Left hindlimb (tissue), 1 donor: ENCODE data around the gene RPS6KA1.
"Not testable (repeated sequence)": the region's sequence is repeated elsewhere in the genome, so short reads cannot be mapped to it uniquely, and the experiment has no call there.

Experiments used
- DNase-seq: peaks from one replicate; pipeline ENCODE4 v3.0.0-alpha.2; 2018

RPS6KA1 gene

GRCh38 chr1:26529655-26530409 lies at the start of gene RPS6KA1:
TSS of gene RPS6KA1 (plus strand) at chr1:26529761. CDS start at chr1:26529921, 160 bp downstream.
- no peak for DNase-seq

- no peak for DNase-seq
Measured at GRCh38 chr1:26482921-26483320, 46.6 kb upstream of the RPS6KA1 start.

- DNase-seq = no peak
Measured at GRCh38 chr1:26483980-26484379, 45.6 kb upstream of the RPS6KA1 start.

GRCh38 chr1:26490155-26490554 lies 39.4 kb upstream of the RPS6KA1 start:
- DNase-seq = no peak

GRCh38 chr1:26493267-26493666 lies 36.3 kb upstream of the RPS6KA1 start:
- DNase-seq = no peak

GRCh38 chr1:26493938-26494337 lies 35.6 kb upstream of the RPS6KA1 start:
- no peak for DNase-seq

GRCh38 chr1:26496861-26497260 lies 32.7 kb upstream of the RPS6KA1 start:
- DNase-seq = peak; percentile 46

- no peak for DNase-seq
Measured at GRCh38 chr1:26498894-26499293, 30.7 kb upstream of the RPS6KA1 start.

- DNase-seq = peak; percentile 93
Measured at GRCh38 chr1:26500488-26501175, 28.9 kb upstream of the RPS6KA1 start.

GRCh38 chr1:26510711-26511110 lies 18.9 kb upstream of the RPS6KA1 start:
- DNase-seq = not testable (repeated sequence)

GRCh38 chr1:26515836-26516235 lies 13.7 kb upstream of the RPS6KA1 start:
- not testable (repeated sequence) for DNase-seq

GRCh38 chr1:26516987-26517765 lies 12.4 kb upstream of the RPS6KA1 start:
- DNase-seq = no peak

- no peak for DNase-seq
Measured at GRCh38 chr1:26517766-26518049, 11.9 kb upstream of the RPS6KA1 start.

GRCh38 chr1:26518355-26518754 lies 11.2 kb upstream of the RPS6KA1 start:
- no peak for DNase-seq

GRCh38 chr1:26520339-26520738 lies 9.2 kb upstream of the RPS6KA1 start:
- DNase-seq = no peak

GRCh38 chr1:26521669-26522030 lies 7.9 kb upstream of the RPS6KA1 start:
- no peak for DNase-seq

- no peak for DNase-seq
Measured at GRCh38 chr1:26522073-26522472, 7.5 kb upstream of the RPS6KA1 start.

- no peak for DNase-seq
Measured at GRCh38 chr1:26524181-26524580, 5.4 kb upstream of the RPS6KA1 start.

GRCh38 chr1:26526287-26526686 lies 3.3 kb upstream of the RPS6KA1 start:
- no peak for DNase-seq

GRCh38 chr1:26529405-26529654 lies 231 bp upstream of the RPS6KA1 start:
- DNase-seq = no peak

GRCh38 chr1:26530410-26530894 lies 891 bp downstream of the RPS6KA1 start:
- no peak for DNase-seq

GRCh38 chr1:26530895-26531598 lies 1.5 kb downstream of the RPS6KA1 start:
- no peak for DNase-seq

GRCh38 chr1:26531651-26532131 lies 2.1 kb downstream of the RPS6KA1 start:
- no peak for DNase-seq
